ENCODE measurements around the gene CAMK2G.

DNA sequence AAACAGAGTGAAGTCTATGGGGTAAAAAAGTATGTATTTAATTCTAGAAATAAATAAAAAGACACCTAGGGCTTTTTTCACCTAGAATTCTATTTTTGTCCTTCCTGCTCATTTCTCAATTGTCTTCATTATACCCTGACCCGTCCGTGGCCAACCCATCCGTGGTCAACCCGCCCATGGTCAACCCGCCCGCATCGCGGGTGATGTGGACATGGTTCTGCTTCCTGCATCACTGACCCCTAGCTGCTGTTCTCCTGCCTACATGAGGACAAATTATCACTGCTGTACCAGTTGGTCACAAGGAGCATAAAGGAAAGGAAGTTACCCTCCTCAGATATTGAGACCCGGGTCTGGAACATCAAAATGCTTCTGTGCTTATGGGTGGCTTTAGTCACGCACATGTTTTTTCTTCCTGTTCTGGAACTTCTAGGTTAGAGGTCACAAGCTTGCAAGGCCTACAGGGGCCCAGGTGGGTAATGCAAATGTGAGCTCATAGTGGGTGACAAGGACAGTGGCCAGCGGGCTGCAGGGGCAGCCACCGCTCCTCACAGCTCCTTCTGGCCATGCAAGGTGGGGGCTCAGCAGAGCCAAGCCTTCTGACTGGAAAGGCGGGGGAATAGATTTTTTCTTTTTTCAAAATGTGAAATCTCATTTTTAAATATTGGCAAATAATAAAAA lies 15.5 kb downstream of the CAMK2G start:
- TF ChIP-seq, protein P1, sequence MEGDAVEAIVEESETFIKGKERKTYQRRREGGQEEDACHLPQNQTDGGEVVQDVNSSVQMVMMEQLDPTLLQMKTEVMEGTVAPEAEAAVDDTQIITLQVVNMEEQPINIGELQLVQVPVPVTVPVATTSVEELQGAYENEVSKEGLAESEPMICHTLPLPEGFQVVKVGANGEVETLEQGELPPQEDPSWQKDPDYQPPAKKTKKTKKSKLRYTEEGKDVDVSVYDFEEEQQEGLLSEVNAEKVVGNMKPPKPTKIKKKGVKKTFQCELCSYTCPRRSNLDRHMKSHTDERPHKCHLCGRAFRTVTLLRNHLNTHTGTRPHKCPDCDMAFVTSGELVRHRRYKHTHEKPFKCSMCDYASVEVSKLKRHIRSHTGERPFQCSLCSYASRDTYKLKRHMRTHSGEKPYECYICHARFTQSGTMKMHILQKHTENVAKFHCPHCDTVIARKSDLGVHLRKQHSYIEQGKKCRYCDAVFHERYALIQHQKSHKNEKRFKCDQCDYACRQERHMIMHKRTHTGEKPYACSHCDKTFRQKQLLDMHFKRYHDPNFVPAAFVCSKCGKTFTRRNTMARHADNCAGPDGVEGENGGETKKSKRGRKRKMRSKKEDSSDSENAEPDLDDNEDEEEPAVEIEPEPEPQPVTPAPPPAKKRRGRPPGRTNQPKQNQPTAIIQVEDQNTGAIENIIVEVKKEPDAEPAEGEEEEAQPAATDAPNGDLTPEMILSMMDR (IDR thresholded peaks at IDR 0.05; ENCODE audit: low read depth, low read length, missing input control): no peak
- TF ChIP-seq FOXA1 (IDR thresholded peaks at IDR 0.05) (no peak), RXRA (IDR thresholded peaks at IDR 0.05) (no peak), EGR1 (IDR thresholded peaks at IDR 0.05; ENCODE audit: low read depth in 2 of 2) (no peak), YY1 (IDR thresholded peaks at IDR 0.05) (no peak), RAD21 (IDR thresholded peaks at IDR 0.05) (no peak), JUND (IDR thresholded peaks at IDR 0.05) (no peak)
- TF ChIP-seq, protein P2, sequence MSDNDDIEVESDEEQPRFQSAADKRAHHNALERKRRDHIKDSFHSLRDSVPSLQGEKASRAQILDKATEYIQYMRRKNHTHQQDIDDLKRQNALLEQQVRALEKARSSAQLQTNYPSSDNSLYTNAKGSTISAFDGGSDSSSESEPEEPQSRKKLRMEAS (IDR thresholded peaks at IDR 0.05): no peak
- TF ChIP-seq, protein P3, sequence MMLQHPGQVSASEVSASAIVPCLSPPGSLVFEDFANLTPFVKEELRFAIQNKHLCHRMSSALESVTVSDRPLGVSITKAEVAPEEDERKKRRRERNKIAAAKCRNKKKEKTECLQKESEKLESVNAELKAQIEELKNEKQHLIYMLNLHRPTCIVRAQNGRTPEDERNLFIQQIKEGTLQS (IDR thresholded peaks at IDR 0.05): no peak
